Superior temporal gyrus (tissue), 1 donor: ENCODE data around the gene IMMP2L.

Experiments used
- DNase-seq: peaks from one replicate; pipeline ENCODE4 v3.0.0-alpha.2; 2016; ENCODE audit errors: extremely low spot score

IMMP2L gene

GRCh38 chr7:111223802-111224253, 338.5 kb downstream of the IMMP2L start:
- DNase-seq, result no peak

- no peak for DNase-seq
Observed at GRCh38 chr7:111215550-111215949, 346.7 kb downstream of the IMMP2L start.

- no peak for DNase-seq
Observed at GRCh38 chr7:111212857-111213523, 349.3 kb downstream of the IMMP2L start.

- no peak for DNase-seq
Observed at GRCh38 chr7:111210996-111211395, 351.3 kb downstream of the IMMP2L start.

- no peak for DNase-seq
Observed at GRCh38 chr7:111210043-111210442, 352.2 kb downstream of the IMMP2L start.

GRCh38 chr7:111205251-111205650, 357.0 kb downstream of the IMMP2L start:
- DNase-seq, result no peak

GRCh38 chr7:111202321-111202720, 360.0 kb downstream of the IMMP2L start:
- DNase-seq, result no peak

GRCh38 chr7:111199643-111200042, 362.6 kb downstream of the IMMP2L start:
- no peak for DNase-seq

GRCh38 chr7:111198255-111198654, 364.0 kb downstream of the IMMP2L start:
- no peak for DNase-seq

GRCh38 chr7:111196655-111197054, 365.6 kb downstream of the IMMP2L start:
- no peak for DNase-seq

- no peak for DNase-seq
Observed at GRCh38 chr7:111192614-111193413, 369.5 kb downstream of the IMMP2L start.

GRCh38 chr7:111190804-111191203, 371.5 kb downstream of the IMMP2L start:
- DNase-seq, result no peak

GRCh38 chr7:111184987-111185386, 377.3 kb downstream of the IMMP2L start:
- DNase-seq, result no peak

- no peak for DNase-seq
Observed at GRCh38 chr7:111183321-111183720, 379.0 kb downstream of the IMMP2L start.

GRCh38 chr7:111180338-111180737, 382.0 kb downstream of the IMMP2L start:
- no peak for DNase-seq

GRCh38 chr7:111175908-111176441, 386.3 kb downstream of the IMMP2L start:
- no peak for DNase-seq

GRCh38 chr7:111174510-111174909, 387.8 kb downstream of the IMMP2L start:
- no peak for DNase-seq

GRCh38 chr7:111173990-111174389, 388.3 kb downstream of the IMMP2L start:
- DNase-seq, result no peak

GRCh38 chr7:111173528-111173927, 388.8 kb downstream of the IMMP2L start:
- DNase-seq, result no peak

GRCh38 chr7:111172564-111173257, 389.6 kb downstream of the IMMP2L start:
- DNase-seq, result no peak

- no peak for DNase-seq
Observed at GRCh38 chr7:111168182-111168581, 394.1 kb downstream of the IMMP2L start.

GRCh38 chr7:111164442-111164841, 397.9 kb downstream of the IMMP2L start:
- no peak for DNase-seq
